Stomach (tissue), 9 donors: Measurements from ENCODE around the gene PECR. TPM values are rescaled to one million over a fixed set of nuclear protein-coding genes. Genes with fewer than 3 reads are reported as not detected.

ENCODE experiments used
- DNase-seq, 2 donors: peaks; one replicate each; pipeline versions ENCODE4 v3.0.0 to v3.0.0-alpha.2; 2013 to 2019
- H3K27ac ChIP-seq, 5 donors: fragments of 200-600 bp in 4 of 5; sonication (generic) in 4 of 5; one replicate each; pipeline ENCODE4 v1.5.1; 2013 to 2019; ENCODE audit warnings: mild to moderate bottlenecking in 1 of 5, moderate library complexity in 1 of 5
- H3K27me3 ChIP-seq, 3 donors: fragments of 200-600 bp; sonication (generic); one replicate each; pipeline ENCODE4 v1.5.1; 2017 to 2019; ENCODE audit warnings: mixed run types in 1 of 3
- H3K36me3 ChIP-seq, 4 donors: fragments of 200-600 bp; sonication (generic); 1 replicate in 3 of 4; 2 replicates in 1 of 4; pipeline ENCODE4 v1.5.1; 2016 to 2019
- H3K4me1 ChIP-seq, 4 donors: fragments of 200-600 bp; sonication (generic); one replicate each; pipeline ENCODE4 v1.5.1; 2016 to 2019
- H3K4me3 ChIP-seq, 4 donors: fragments of 200-600 bp; sonication (generic) in 3 of 4; one replicate each; pipeline ENCODE4 v1.5.1; 2016 to 2019; ENCODE audit warnings: mild to moderate bottlenecking in 1 of 4
- H3K9me3 ChIP-seq, 4 donors: fragments of 200-600 bp; sonication (generic); one replicate each; pipeline ENCODE4 v1.5.1; 2016 to 2019
- CTCF ChIP-seq, 7 experiments: fragments of 450-650 bp in 4 of 7; fragments of 200-600 bp in 3 of 7; sonication (generic) in 3 of 7; IDR thresholded peaks; one replicate each; pipeline ENCODE4 v1.5.1; 2016 to 2019; ENCODE audit warnings: antibody characterized with exemption in 7 of 7, control low read depth in 2 of 7, mild to moderate bottlenecking in 1 of 7
- EP300 ChIP-seq: sonication (generic); formaldehyde crosslinking; IDR thresholded peaks from one replicate; pipeline ENCODE4 v1.6.1; 2017; ENCODE audit warnings: antibody characterized with exemption
- POLR2A ChIP-seq, 4 donors: fragments of 450-650 bp; IDR thresholded peaks; one replicate each; pipeline ENCODE4 v1.6.1; 2016; ENCODE audit warnings: antibody characterized with exemption in 4 of 4, control low read depth in 2 of 4, mild to moderate bottlenecking in 1 of 4, moderate library complexity in 1 of 4
- POLR2AphosphoS5 ChIP-seq, 3 donors: sonication (generic); formaldehyde crosslinking; IDR thresholded peaks; one replicate each; pipeline ENCODE4 v1.6.1; 2016; ENCODE audit warnings: antibody characterized with exemption in 3 of 3
- WGBS, 5 donors: extraction: QIAGEN DNeasy Blood & Tissue Kit in 3 of 5; methylation state at CpG; one replicate each; pipeline versions ENCODE4 v1.1.5 to v1.1.7; 2013 to 2018; 5-methylcytosine and 5-hydroxymethylcytosine counted together
- intact Hi-C: fragments of 100-400 bp; cut with DNase I; formaldehyde crosslinking; loops from one replicate; pipeline ENCODE4 v1.15.1; 2023; ENCODE audit warnings: low total_unique reads
- polyA plus RNA-seq, 3 donors: library from polyadenylated mRNA; stranded (reverse); fragments of 200-250 nt; gene quantifications; one replicate each; pipeline ENCODE4 v1.2.3, GENCODE V29; 2013
- total RNA-seq, 5 donors: library from RNA; depleted of rRNA; stranded (reverse); fragments of >200 nt; gene quantifications; one replicate each; pipeline versions ENCODE4 v1.1.0 to v1.2.3, GENCODE V29; 2014 to 2016
- donor health status: healthy with polysubstance abuse.
- donor health status: Bipolar disorder and iron deficiency.
- donor health status: healthy.

PECR gene
- total and polyA plus RNA-seq, 8 donors: 4.1 to 71.8 (median 6.2) TPM; not detected in 1

DNA sequence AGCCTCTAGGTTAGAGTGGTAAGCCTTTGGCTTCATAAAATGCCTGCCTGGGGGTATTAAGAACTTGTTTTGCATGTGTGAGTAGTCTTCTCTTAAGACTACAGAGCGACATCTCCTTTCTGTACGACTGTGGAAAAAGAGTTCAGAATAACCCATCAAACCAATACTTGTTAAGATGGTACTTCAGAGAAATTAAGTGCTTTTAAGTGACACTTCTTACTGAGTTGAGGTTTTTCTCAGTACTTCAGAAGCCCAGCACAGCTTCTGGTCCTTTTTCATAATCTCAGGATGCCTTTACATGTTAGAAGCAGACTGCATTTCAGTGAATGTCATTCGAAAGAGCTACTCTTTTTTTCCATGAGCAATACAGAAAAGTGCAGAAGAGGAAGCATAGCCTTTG is 38.4 kb upstream of the PECR start:
- Histone ChIP-seq H3K27ac (no peak overlapping the region), H3K27me3 (no peaks in the 10 kb centered on the region), H3K9me3 (no peaks in the 10 kb centered on the region), H3K36me3 (peaks cover 40 to 90% (median 89%) of the 10 kb centered on the region in 4 donors), H3K4me3 (no peak overlapping the region), H3K4me1 (peaks cover 12 to 47% (median 29%) of the 10 kb centered on the region in 4 donors)
- intact Hi-C loops: no loop called here
- no peak for DNase-seq
- TF ChIP-seq POLR2AphosphoS5 (IDR thresholded peaks at IDR 0.05) (no peak), EP300 (no peak), POLR2A (IDR thresholded peaks at IDR 0.05) (no peak), CTCF (IDR thresholded peaks at IDR 0.05) (no peak)
- WGBS, 5 donors: 66 to 90% (median 87%) methylated on average over 3 of the region's 3 CpGs

DNA sequence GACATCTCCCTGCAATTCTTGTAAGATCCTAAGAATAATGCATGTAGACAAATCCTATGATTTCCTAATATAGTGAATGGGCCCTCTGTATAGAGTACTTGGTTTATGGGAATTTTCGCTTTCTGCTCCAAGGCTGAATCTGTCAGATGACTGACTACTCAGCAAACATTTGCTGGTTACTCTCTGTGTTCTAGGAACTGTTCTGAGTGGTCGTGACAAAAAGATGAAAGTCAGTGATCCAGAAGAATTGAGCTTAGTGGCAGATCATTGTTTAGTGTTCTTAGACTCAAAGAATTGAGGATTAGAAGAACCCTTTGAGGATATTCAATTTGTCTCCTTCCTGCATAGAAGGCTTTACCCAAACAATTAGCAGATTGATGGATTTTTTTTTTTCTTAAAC is 37.5 kb upstream of the PECR start:
- no peak overlapping the region for H3K27ac ChIP-seq
- intact Hi-C loops: no loop called here
- TF ChIP-seq EP300 (no peak), POLR2A (IDR thresholded peaks at IDR 0.05) (no peak), CTCF (IDR thresholded peaks at IDR 0.05) (no peak)
- H3K36me3 ChIP-seq: peaks cover 33 to 86% (median 84%) of the 10 kb centered on the region in 4 donors
- whole genome bisulfite sequencing, 5 donors: 74 to 84% (median 78%) methylated on average over 2 of the region's 2 CpGs
- no peak overlapping the region for H3K4me3 ChIP-seq
- no peaks in the 10 kb centered on the region for H3K27me3 ChIP-seq
- peaks cover 15 to 54% (median 31%) of the 10 kb centered on the region in 4 donors for H3K4me1 ChIP-seq
- DNase-seq: no peak
- no peaks in the 10 kb centered on the region for H3K9me3 ChIP-seq

DNA sequence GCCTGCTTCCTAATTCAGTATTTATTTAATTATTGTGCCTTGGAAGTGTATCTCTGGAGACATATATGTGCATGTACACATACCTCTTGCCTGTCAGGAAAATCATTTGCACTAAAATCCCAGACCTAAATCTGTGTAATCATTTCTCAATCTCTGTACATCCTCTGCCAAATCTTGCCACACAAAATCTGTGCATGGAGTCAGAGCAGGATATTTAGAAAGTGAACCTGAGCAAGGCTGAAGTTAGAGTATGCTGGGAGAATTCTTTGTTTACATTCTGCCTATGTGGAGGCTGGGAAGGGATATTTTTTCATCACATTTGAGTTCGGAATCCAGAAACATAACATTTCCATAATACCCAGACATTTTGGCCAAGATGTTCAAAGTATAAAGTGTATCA is 36.9 kb upstream of the PECR start:
- no peak for DNase-seq
- Histone ChIP-seq H3K27ac (no peak overlapping the region), H3K4me1 (peaks cover 13 to 61% (median 38%) of the 10 kb centered on the region in 4 donors), H3K4me3 (no peak overlapping the region), H3K36me3 (peaks cover 28 to 86% (median 84%) of the 10 kb centered on the region in 4 donors), H3K27me3 (no peaks in the 10 kb centered on the region), H3K9me3 (no peaks in the 10 kb centered on the region)
- TF ChIP-seq POLR2A (IDR thresholded peaks at IDR 0.05) (no peak), EP300 (no peak), CTCF (IDR thresholded peaks at IDR 0.05) (no peak), POLR2AphosphoS5 (IDR thresholded peaks at IDR 0.05) (no peak)
- intact Hi-C loops: no loop called here
- WGBS, 5 donors: 79 to 97% (median 90%) methylated on average over 1 of the region's 1 CpG

GRCh38 chr2:216117561-216118340 is 36.1 kb upstream of the PECR start:
- intact Hi-C loops: no loop called here
- TF ChIP-seq CTCF (IDR thresholded peaks at IDR 0.05) (no peak), EP300 (no peak), POLR2A (IDR thresholded peaks at IDR 0.05) (no peak), POLR2AphosphoS5 (IDR thresholded peaks at IDR 0.05) (no peak)
- H3K27ac ChIP-seq: no peak overlapping the region
- peaks cover 13 to 68% (median 44%) of the 10 kb centered on the region in 4 donors for H3K4me1 ChIP-seq
- no peak overlapping the region for H3K4me3 ChIP-seq
- H3K36me3 ChIP-seq: peaks cover 24 to 86% (median 84%) of the 10 kb centered on the region in 4 donors
- WGBS, 5 donors: 73 to 80% (median 79%) methylated on average over 4 of the region's 4 CpGs
- H3K9me3 ChIP-seq: no peaks in the 10 kb centered on the region
- DNase-seq: no peak
- no peaks in the 10 kb centered on the region for H3K27me3 ChIP-seq
